Mucosa of rectum (tissue), 2 donors: ENCODE measurements around the gene DPEP2.
"Not testable (repeated sequence)": the region's sequence is repeated elsewhere in the genome, so short reads cannot be mapped to it uniquely, and the experiment has no call there.

Source experiments
- H3K27ac ChIP-seq, 2 donors: one replicate each; pipeline ENCODE4 v1.7.0; 2013; ENCODE audit warnings: inconsistent platforms in 2 of 2, low read depth in 2 of 2, low read length in 2 of 2
- H3K27me3 ChIP-seq, 2 donors: one replicate each; pipeline ENCODE4 v1.7.0; 2013; ENCODE audit warnings: low read length in 2 of 2; ENCODE audit not compliant: control insufficient read depth in 2 of 2, insufficient read depth in 2 of 2
- H3K36me3 ChIP-seq, 2 donors: one replicate each; pipeline ENCODE4 v1.7.0; 2013; ENCODE audit warnings: low read length in 2 of 2; ENCODE audit not compliant: control insufficient read depth in 2 of 2, insufficient read depth in 2 of 2
- H3K4me1 ChIP-seq, 2 donors: one replicate each; pipeline ENCODE4 v1.7.0; 2013; ENCODE audit warnings: low read length in 2 of 2, mild to moderate bottlenecking in 1 of 2; ENCODE audit not compliant: control insufficient read depth in 2 of 2, insufficient read depth in 2 of 2
- H3K4me3 ChIP-seq, 2 donors: one replicate each; pipeline ENCODE4 v1.7.0; 2013; ENCODE audit warnings: low read length in 2 of 2
- H3K9ac ChIP-seq, 2 donors: one replicate each; pipeline ENCODE4 v1.7.0; 2013; ENCODE audit warnings: low read length in 2 of 2, low read depth in 1 of 2, mild to moderate bottlenecking in 1 of 2
- H3K9me3 ChIP-seq, 2 donors: one replicate each; pipeline ENCODE4 v1.7.0; 2013; ENCODE audit warnings: low read length in 2 of 2; ENCODE audit not compliant: control insufficient read depth in 2 of 2
- donor health status: healthy.
- donor health status: Normal muscosa, but diverticular disease.

The DPEP2 gene

DNA sequence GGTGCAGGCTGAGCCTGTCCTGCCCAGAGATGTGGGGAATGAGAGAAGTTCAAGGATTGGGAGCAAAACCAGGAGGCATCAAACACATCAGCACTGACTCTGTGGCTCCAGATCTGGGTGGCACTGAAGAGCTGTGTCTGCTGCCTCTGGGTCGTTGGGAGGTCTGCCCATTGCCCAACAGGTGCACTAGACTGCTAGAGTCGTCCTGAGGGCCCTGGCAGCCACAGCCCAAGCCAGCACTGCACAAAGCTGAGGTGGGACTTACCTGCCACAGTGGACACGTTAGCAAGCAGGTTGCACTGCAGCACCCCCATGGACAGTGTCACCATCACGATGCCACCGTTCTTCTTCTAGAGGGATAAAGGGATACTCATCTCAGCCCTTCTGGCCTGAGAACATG lies 22.3 kb downstream of the DPEP2 start:
- Histone ChIP-seq H3K27ac (no peak overlapping the region), H3K4me3 (no peak overlapping the region), H3K9me3 (no peaks in the 10 kb centered on the region), H3K27me3 (no peaks in the 10 kb centered on the region), H3K9ac (no peak overlapping the region), H3K4me1 (no peaks in the 10 kb centered on the region), H3K36me3 (no peaks in the 10 kb centered on the region)

DNA sequence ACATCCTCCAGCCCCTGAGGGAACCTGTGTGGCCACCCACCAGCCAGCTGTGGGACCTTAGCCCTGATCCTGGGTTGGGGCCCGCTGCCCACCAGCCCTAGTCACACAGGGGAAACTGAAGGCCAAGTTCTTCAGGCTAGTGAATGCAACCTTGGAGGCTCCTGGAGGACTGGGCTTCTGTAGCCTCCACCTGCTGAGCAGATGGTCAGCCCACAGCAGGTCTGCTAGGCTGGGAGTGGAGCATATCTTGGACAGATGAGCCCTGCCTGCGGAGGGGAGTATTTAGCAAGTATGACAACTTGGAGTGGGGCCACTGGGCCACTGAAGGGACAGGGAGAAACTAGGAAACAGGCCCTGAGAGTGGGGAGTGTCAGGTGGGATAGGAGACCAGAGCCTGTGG lies 23.1 kb downstream of the DPEP2 start:
- Histone ChIP-seq H3K36me3 (no peaks in the 10 kb centered on the region), H3K27ac (no peak overlapping the region), H3K4me3 (no peak overlapping the region), H3K9ac (no peak overlapping the region), H3K9me3 (no peaks in the 10 kb centered on the region), H3K27me3 (no peaks in the 10 kb centered on the region), H3K4me1 (no peaks in the 10 kb centered on the region)

DNA sequence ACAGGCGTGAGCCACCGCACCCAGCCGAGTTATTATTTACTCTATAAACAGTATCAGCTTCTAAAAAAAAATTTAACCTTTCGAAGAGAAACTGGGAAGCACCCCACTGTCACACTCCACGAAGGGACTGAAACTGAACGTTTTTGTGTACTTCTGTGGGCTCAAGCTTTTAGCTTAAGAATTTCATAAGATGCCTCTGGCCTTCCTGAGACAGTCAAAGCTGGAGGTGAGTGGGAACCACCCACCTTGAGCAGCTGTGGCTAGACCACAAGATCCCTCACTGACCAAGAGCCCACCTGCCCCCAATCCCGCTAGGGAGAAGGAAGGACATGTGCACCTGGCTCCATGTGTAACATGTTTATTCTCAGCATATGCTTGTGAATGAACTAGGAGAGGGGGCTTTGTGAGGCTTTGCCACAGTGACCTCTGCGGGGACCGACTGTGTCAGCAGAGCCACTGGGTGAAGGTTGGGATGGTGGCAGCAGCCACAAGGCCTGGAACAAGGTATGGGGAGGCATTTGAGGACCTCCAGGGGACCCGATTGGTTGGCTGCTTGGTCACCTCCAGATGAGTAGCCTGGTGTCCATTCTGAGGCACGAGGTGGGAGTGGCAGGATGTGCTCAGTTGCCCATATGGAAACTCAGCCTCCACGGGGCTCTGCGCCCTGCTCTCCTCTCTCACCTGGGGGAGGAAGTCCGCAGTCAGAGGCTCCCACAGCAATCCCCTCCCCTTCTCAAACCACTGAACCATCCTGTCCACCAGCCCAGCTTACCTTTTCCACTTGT lies 23.8 kb downstream of the DPEP2 start:
- H3K27ac ChIP-seq = peak overlapping the region in 1 of 2 donors; percentile 56
- no peaks in the 10 kb centered on the region for H3K4me1 ChIP-seq
- no peaks in the 10 kb centered on the region for H3K27me3 ChIP-seq
- H3K9ac ChIP-seq = no peak overlapping the region
- no peaks in the 10 kb centered on the region for H3K36me3 ChIP-seq
- H3K9me3 ChIP-seq = no peaks in the 10 kb centered on the region
- no peak overlapping the region for H3K4me3 ChIP-seq

DNA sequence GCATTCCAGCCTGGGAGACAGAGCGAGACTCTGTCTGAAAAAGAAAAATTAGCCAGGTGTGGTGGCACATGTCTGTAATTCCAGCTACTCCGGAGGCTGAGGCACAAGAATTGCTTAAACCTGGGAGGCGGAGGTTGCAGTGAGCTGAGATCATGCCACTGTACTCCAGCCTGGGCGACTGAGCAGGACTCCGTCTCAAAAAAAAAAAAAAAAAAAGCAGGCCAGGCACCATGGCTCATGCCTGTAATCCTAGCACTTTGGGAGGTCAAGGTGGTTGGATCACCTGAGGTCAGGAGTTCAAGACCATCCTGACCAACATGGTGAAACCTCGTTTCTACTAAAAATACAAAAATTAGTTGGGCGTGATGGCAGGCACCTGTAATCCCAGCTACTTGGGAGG lies 27.0 kb downstream of the DPEP2 start:
- H3K27ac ChIP-seq, H3K4me1 ChIP-seq, H3K4me3 ChIP-seq, H3K36me3 ChIP-seq, H3K27me3 ChIP-seq, H3K9ac ChIP-seq, H3K9me3 ChIP-seq: not testable (repeated sequence)

DNA sequence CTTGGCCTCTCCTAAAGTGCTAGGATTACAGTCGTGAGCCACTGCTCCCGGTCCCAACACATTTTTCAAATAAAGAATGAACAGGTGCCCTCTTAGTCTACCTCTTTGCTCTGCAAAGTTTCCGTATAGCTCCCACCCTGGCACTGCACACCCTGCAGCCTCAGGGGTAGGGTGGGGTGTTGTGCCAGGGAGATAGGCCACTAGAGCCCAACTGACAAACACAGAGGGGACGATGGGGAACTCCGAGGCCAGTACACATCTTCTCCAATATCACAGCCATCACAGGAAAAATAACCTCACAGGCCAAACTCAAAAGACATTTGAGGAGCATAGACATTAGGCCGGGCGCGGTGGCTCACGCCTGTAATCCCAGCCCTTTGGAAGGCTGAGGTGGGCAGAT lies 28.2 kb downstream of the DPEP2 start:
- Histone ChIP-seq H3K9ac (no peak overlapping the region), H3K36me3 (no peaks in the 10 kb centered on the region), H3K27me3 (peaks cover 2 to 4% of the 10 kb centered on the region in 2 donors), H3K4me3 (no peak overlapping the region), H3K4me1 (peaks cover 11 to 13% of the 10 kb centered on the region in 2 donors), H3K9me3 (no peaks in the 10 kb centered on the region), H3K27ac (no peak overlapping the region)

DNA sequence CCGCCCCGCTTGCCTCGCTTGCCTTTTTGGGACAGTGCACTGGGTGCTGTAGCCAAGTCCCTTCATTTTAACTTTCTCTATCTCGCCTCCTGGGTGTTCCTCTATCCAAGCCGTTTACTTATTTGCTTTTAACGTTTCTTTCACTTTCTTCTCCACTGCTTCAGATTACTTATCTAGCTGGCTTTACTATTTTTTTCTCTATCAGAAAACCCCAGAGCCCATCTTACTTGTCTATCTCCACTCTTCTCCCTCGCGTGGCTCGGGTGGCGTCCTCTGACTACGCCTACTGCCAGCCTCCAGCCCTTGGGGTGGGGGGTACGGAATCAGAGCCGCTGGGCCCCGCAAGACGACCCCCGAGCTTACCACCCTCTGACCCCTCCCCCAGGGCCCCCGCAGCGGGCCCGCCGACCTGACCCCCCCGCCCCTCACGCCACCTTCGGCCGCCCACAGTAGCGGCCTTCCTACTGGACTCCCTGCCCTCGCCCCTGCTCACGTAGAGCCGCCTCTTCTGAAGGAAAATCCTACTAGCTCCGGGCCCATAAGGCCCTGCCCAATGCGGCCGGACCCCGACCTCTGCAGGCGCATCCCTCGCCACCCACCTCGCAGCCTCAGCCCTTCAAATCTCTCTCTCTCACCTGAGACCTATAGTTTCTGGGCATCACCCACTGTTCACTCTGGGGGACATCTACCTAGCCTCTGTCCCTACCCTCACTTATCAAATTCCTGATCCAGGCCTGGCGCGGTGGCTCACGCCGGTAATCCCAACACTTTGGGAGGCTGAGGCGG lies 29.8 kb downstream of the DPEP2 start:
- Histone ChIP-seq H3K27me3 (peaks cover 2 to 4% of the 10 kb centered on the region in 2 donors), H3K27ac (peak overlapping the region; percentile 82 to 89), H3K9me3 (no peaks in the 10 kb centered on the region), H3K4me1 (peaks cover 11 to 22% of the 10 kb centered on the region in 2 donors), H3K4me3 (peak overlapping the region; percentile 74 to 79), H3K36me3 (no peaks in the 10 kb centered on the region), H3K9ac (peak overlapping the region; percentile 68 to 77)

DNA sequence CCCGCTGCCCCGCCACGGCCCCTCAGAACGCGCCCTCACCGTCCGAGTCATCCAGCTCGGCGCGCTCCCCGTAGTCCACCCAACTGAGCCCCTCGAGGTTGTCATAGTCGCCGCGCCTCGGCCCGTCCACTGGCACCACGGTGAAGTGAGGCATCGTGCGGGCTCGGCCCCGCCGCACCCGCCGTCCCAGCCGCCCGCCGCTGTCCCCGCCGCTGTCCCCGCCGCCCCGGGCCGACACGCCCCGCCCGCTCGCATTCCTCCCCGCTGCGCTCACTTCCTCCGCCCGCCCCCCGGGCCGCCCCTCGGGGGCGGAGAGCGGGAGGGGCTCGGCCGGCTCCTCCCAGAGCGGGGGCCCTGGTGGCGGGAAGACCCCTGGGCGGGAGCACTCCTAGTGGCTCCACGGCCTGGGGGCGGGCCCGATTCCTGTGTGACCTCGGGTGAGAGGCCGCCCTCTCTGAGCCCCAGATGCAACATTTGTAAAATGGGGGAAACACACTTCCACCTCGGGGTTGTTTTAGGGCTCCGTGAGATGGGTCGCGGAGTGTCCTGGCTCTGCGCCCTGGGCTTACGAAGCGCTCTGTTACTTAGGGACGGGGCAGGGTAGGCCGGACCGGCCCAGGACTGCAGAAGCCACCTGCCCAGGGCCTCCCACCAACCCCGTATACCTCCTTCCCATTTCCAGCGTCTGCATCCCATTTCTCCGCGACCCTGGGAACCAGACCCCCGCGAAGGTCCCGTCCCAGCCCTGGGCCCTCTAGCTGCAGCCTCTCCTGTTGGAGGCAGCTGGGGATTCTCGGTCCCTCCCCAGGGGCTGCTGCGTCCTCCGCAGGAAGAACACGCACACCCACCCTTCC lies 30.7 kb downstream of the DPEP2 start, which contains the start of gene SLC12A4:
TSS of gene SLC12A4 (minus strand) at position 238 of the 854 bp plus-strand sequence. CDS start at position 154, 84 bp downstream.
- Histone ChIP-seq H3K4me3 (peak within 1 kb of the TSS; percentile 74 to 79), H3K27ac (peak within 1 kb of the TSS; percentile 82 to 89), H3K4me1 (peaks cover 11 to 24% of the 10 kb centered on the region in 2 donors)

DNA sequence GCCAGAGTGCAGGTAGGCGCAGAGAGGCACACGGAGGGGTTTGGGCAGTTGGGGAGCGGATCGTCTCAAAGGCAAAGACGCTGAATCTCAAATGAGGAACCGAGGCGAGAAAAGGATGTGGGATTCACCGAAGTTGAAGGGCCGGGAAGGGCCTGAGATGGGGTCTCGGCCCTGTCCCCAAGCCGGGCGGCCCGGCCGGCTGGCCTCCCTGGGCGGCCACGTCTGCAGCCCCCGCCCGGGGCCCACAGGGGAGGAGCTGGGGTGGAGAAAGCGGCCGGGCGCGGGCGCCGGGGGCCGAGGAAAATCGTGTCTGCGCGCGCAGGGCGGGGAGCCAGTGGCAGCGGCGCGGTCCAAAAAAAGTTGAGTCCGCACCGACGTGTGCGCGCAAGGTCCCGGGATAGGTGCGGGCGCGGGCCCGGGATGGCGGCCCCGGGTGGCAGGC lies 31.3 kb downstream of the DPEP2 start:
- H3K4me3 ChIP-seq = peak overlapping the region; percentile 64 to 74
- peak overlapping the region; percentile 34 to 77 for H3K9ac ChIP-seq
- no peaks in the 10 kb centered on the region for H3K36me3 ChIP-seq
- H3K27ac ChIP-seq = peak overlapping the region; percentile 82 to 89
- peaks cover 2 to 4% of the 10 kb centered on the region in 2 donors for H3K27me3 ChIP-seq
- H3K4me1 ChIP-seq = peaks cover 11 to 24% of the 10 kb centered on the region in 2 donors
- H3K9me3 ChIP-seq = no peaks in the 10 kb centered on the region

More for the DNA sequence above, 30.7 kb downstream of the DPEP2 start, which contains the start of gene SLC12A4:
- Histone ChIP-seq H3K36me3 (no peaks in the 10 kb centered on the region), H3K9me3 (no peaks in the 10 kb centered on the region), H3K27me3 (peaks cover 2 to 4% of the 10 kb centered on the region in 2 donors), H3K9ac (peak within 1 kb of the TSS; percentile 68 to 77)

DNA sequence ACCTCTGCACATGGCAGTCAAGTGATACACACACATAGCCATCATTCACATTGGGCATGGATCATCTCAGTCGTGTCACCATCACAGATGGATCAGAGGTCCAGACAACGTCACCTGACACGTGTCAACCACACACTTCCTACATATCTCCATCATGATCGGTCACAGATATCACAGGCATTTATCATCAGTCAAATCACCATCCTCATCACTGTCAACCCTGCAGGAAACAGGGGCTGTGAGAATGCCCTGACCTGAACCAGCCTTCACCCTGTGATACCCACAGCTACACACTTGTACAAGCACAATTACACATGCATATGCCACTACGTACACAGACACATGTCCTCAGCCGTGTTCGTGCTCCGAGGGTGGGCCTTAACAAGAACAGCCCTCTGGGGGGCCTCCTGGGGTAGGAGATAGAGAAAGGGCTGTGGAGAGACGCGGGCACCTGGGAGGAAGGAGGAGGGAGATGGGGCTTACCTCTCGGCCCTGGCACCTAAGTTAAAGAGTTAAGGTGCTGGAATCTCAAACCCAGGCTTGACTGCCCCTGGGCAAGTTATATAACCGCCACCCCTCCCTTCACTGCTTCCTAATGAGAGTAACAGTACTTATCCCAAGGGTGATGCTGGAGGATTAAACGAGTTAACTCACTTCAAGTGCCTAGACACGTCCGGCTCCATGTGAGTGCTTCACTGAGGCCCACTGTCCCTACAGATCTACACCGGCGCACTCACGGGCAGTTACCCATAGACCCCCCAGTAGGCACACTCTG lies 31.9 kb downstream of the DPEP2 start:
- H3K36me3 ChIP-seq = peaks cover 0 to 1% of the 10 kb centered on the region in 2 donors
- no peaks in the 10 kb centered on the region for H3K9me3 ChIP-seq
- H3K27ac ChIP-seq = peak overlapping the region; percentile 82 to 89
- H3K27me3 ChIP-seq = peaks cover 2 to 4% of the 10 kb centered on the region in 2 donors
- H3K9ac ChIP-seq = peak overlapping the region; percentile 34 to 77
- H3K4me1 ChIP-seq = peaks cover 11 to 24% of the 10 kb centered on the region in 2 donors
- H3K4me3 ChIP-seq = peak overlapping the region; percentile 64 to 74
